NCI-H2029 treated with DMSO at 0.1 percent for 48 hours (cell line): ENCODE results near the gene ZNF445.
"Not testable (repeated sequence)": the region's sequence is repeated elsewhere in the genome, so short reads cannot be mapped to it uniquely, and the experiment has no call there.

ENCODE experiments used
- DNase-seq: peaks from one replicate; lab custom pipeline; 2025; lab: John Stamatoyannopoulos, UW

Gene ZNF445

DNA sequence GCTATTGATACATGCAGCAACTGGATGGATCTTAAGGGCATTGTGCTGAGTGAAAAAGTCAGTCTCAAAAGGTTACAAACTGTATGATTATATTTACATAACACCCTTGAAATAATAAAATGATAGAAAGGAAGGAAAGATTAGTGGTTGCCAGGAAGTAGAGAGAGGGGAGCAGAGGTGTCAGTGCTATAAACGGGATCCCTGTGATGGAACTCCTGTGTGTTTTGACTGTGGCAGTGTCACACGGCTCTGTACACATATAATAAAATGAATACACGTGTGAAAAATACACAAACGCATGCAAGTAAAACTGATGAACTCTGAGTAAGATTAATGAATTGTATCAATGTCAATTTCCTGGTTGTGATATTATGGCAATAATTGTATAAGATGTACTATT is 78.6 kb downstream of the ZNF445 start:
- DNase-seq: no peak

DNA sequence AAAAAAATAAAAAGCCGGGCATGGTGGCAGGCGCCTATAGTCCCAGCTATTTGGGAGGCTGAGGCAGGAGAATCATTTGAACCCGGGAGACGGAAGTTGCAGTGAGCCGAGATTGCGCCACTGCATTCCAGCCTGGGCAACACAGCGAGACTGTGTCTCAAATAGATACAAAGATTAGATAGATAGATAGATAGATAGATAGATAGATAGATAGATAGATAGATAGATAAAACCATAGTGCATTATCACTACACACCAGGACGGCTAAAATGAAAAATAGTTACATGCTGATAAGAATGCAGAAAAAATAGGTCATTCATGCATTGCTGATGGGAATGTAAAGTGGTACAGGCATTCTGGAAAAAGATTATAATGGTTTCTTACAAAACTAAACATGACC is 79.2 kb downstream of the ZNF445 start:
- DNase-seq: not testable (repeated sequence)

DNA sequence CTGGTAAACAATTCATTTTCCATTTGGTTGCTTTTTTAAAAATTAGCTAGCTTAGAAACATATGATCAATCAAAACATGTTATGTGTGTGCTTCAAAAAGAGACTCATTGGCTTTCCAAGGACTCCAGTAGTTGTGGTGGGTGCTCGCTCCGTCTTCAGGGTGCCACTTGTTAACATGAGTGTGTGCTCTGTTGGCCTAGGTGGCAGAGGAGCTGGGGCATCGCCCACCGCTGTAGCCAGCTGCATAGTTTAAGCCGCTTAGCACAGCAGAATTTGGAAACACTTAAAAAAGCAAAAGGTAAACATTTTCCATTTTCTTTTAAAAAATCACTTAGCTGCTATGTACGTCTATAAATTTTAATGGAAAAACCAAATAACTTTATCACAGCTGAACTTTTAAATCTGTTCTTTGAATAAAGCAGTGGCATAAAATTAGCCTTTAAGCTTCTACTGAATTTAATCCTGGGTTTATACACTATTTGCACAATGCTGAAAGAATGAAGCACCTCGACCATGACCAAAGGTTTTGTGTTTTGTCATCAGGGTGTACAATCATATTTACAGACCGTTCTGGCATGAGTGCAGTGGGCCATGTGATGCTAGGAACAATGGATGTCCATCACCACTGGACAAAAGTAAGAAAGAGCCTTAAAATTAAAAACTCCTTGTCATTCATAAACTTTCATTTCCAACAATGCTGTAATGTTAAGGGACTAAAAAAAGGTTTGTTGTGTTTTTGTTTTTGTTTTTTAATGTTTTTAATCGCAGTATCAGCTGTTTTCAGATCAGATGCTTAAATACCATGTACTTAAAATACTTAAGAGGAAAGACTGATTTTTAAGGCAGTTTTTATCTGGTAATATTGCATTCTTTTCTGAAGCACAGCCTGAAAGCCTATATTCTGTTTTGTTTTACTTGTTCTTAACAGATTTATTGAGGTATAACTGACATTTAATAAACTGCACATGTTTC is 81.0 kb downstream of the ZNF445 start:
- peak; percentile 18 for DNase-seq

DNA sequence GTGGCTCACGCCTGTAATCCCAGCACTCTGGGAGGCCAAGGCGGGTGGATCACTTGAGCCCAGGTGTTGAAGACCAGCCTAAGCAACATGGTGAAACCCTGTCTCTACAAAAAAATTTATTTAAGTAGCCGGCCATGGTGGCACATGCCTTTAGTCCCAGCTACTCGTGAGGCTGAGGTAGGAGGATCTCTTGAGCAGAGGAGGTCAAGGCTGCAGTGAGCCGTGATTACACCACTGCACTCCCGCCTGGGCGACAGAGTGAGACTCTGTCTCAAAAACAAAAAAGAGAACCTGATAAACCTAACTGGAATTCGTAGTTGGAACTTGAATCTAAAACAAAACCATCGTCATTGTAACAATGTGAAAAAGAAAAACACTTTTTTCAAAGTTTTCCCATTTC is 81.8 kb downstream of the ZNF445 start:
- no peak for DNase-seq

DNA sequence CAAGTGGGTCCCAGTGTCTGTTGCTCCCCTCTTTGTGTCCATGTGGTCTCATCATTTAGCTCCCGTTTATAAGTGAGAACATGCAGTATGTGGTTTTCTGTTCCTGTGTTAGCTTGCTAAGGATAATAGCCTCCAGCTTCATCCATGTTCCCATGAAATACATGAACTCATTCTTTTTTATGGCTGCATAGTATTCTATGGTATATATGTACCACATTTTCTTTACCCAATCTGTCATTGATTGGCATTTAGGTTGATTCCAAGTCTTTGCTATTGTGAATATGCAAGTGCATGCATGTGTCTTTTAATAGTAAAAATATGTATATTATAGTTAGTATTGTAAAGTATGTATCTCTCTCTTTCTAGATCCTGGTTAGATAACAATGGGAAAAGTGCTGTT is 85.0 kb downstream of the ZNF445 start:
- no peak for DNase-seq

DNA sequence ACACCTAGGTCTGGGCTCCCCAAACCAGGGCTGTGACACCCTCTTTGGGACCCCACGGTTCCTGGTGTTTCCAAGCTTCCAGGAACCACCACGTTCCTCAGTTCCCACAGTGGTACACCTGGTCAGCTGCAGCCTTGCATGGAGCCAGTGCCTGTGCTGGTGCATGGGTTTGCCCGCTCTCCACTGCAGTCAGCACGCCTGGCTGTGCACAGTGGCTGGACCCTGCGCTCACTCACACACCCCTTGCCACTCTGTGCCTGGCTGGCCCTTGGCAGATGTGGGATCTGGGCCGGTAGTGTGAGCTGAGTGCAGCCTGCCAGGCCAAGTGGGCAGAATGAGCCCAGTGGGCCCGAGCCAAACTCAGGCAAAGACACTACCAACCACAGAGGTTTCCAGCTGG is 90.1 kb downstream of the ZNF445 start:
- no peak for DNase-seq
